ENCODE measurements around the gene ADAMTS10. TPM values are rescaled to one million over a fixed set of nuclear protein-coding genes. Genes with fewer than 3 reads are reported as not detected.
"Not testable (repeated sequence)": the region's sequence is repeated elsewhere in the genome, so short reads cannot be mapped to it uniquely, and the experiment has no call there.

The ADAMTS10 gene
- total RNA-seq, 1 experiment from 2014 or later: not detected

GRCh38 chr19:8626842-8627241 is 16.3 kb upstream of the ADAMTS10 start:
- DNase-seq (ENCODE audit: low read depth): no peak

- not testable (repeated sequence) for DNase-seq (ENCODE audit: low read depth)
These were observed 12.4 kb upstream of the ADAMTS10 start for GRCh38 chr19:8622886-8623285.

GRCh38 chr19:8618751-8619150 is 8.2 kb upstream of the ADAMTS10 start:
- DNase-seq (ENCODE audit: low read depth): peak; percentile 22

GRCh38 chr19:8617984-8618383 is 7.5 kb upstream of the ADAMTS10 start:
- DNase-seq (ENCODE audit: low read depth): no peak

- DNase-seq (ENCODE audit: low read depth): not testable (repeated sequence)
These were observed 6.8 kb upstream of the ADAMTS10 start for GRCh38 chr19:8617325-8617724.

- no peak for DNase-seq (ENCODE audit: low read depth)
These were observed 6.3 kb upstream of the ADAMTS10 start for GRCh38 chr19:8616861-8617260.

GRCh38 chr19:8615813-8616596 is 5.5 kb upstream of the ADAMTS10 start:
- DNase-seq (ENCODE audit: low read depth): peak; percentile 29

GRCh38 chr19:8615024-8615423 is 4.5 kb upstream of the ADAMTS10 start:
- no peak for DNase-seq (ENCODE audit: low read depth)

GRCh38 chr19:8614455-8614854 is 3.9 kb upstream of the ADAMTS10 start:
- no peak for DNase-seq (ENCODE audit: low read depth)

- DNase-seq (ENCODE audit: low read depth): no peak
These were observed 2.3 kb upstream of the ADAMTS10 start for GRCh38 chr19:8612807-8613171.

- peak; percentile 26 for DNase-seq (ENCODE audit: low read depth)
These were observed 1.6 kb upstream of the ADAMTS10 start for GRCh38 chr19:8611877-8612806.

GRCh38 chr19:8611391-8611876 is 919 bp upstream of the ADAMTS10 start:
- DNase-seq (ENCODE audit: low read depth): no peak

- no peak for DNase-seq (ENCODE audit: low read depth)
These were observed 403 bp upstream of the ADAMTS10 start for GRCh38 chr19:8610936-8611300.

GRCh38 chr19:8609279-8610040 is 1.1 kb downstream of the ADAMTS10 start:
- DNase-seq (ENCODE audit: low read depth): no peak

GRCh38 chr19:8608941-8609278 is 1.6 kb downstream of the ADAMTS10 start:
- no peak for DNase-seq (ENCODE audit: low read depth)

- no peak for DNase-seq (ENCODE audit: low read depth)
These were observed 3.1 kb downstream of the ADAMTS10 start for GRCh38 chr19:8607386-8607785.

GRCh38 chr19:8605514-8605913 is 5.0 kb downstream of the ADAMTS10 start:
- no peak for DNase-seq (ENCODE audit: low read depth)

- no peak for DNase-seq (ENCODE audit: low read depth)
These were observed 8.7 kb downstream of the ADAMTS10 start for GRCh38 chr19:8601796-8602195.

- no peak for DNase-seq (ENCODE audit: low read depth)
These were observed 9.7 kb downstream of the ADAMTS10 start for GRCh38 chr19:8600816-8601215.

GRCh38 chr19:8600064-8600463 is 10.5 kb downstream of the ADAMTS10 start:
- DNase-seq (ENCODE audit: low read depth): no peak

- no peak for DNase-seq (ENCODE audit: low read depth)
These were observed 14.3 kb downstream of the ADAMTS10 start for GRCh38 chr19:8596168-8596567.

GRCh38 chr19:8595651-8596050 is 14.9 kb downstream of the ADAMTS10 start:
- DNase-seq (ENCODE audit: low read depth): no peak

Data from RPMI7951 (cell line).